Measurements from ENCODE around the gene MCM5. TPM values are rescaled to one million over a fixed set of nuclear protein-coding genes. Genes with fewer than 3 reads are reported as not detected.
A peak's percentile ranks its signal among the peaks of the same experiment; 100 is the strongest.

Gene MCM5
- polyA plus RNA-seq, 3 donors = 23.4 to 39.8 (median 25.5) TPM

GRCh38 chr22:35426801-35427140 lies 26.8 kb downstream of the MCM5 start:
- no peak overlapping the region for H3K4me3 Mint-ChIP-seq
- peaks cover 0 to 3% (median 0%) of the 10 kb centered on the region in 3 donors for H3K27me3 Mint-ChIP-seq (ENCODE audit: low read depth in 3 of 3)
- Histone ChIP-seq H4K20me1 (ENCODE audit: insufficient read depth, low read length) (no peaks in the 10 kb centered on the region), H3K4me1 (ENCODE audit: control insufficient read depth in 1 of 2, insufficient read depth in 2 of 2, low read length in 2 of 2) (no peaks in the 10 kb centered on the region), H3K27ac (ENCODE audit: low read depth in 1 of 2, low read length in 2 of 2) (no peak overlapping the region), H2AFZ (ENCODE audit: insufficient read depth, low read depth, low read length, poor library complexity, severe bottlenecking) (no peak overlapping the region), H3K27me3 (ENCODE audit: control insufficient read depth in 2 of 2, insufficient read depth in 2 of 2, low read length in 2 of 2) (no peaks in the 10 kb centered on the region), H3K79me2 (ENCODE audit: insufficient read depth, low read length) (no peaks in the 10 kb centered on the region), H3K4me3 (replicated peaks in 1 of 3; ENCODE audit: low read depth in 2 of 3, low read length in 3 of 3) (no peak overlapping the region), H3K9me3 (replicated peaks in 1 of 2; ENCODE audit: control insufficient read depth in 1 of 2, insufficient read depth in 1 of 2, low read length in 2 of 2) (no peaks in the 10 kb centered on the region), H3K9ac (ENCODE audit: insufficient read depth, low read length, poor library complexity, severe bottlenecking) (no peak overlapping the region), H3K4me2 (replicated peaks; ENCODE audit: extremely low read depth, low read length, poor library complexity, severe bottlenecking) (no peak overlapping the region), H3K36me3 (replicated peaks in 1 of 2; ENCODE audit: control insufficient read depth in 1 of 2, insufficient read depth in 2 of 2, low read length in 2 of 2) (peaks cover 57 to 65% of the 10 kb centered on the region in 2 donors)
- no peak for DNase-seq
- intact Hi-C loops (cut with micrococcal nuclease) = no loop called here
- TF ChIP-seq, protein P1, sequence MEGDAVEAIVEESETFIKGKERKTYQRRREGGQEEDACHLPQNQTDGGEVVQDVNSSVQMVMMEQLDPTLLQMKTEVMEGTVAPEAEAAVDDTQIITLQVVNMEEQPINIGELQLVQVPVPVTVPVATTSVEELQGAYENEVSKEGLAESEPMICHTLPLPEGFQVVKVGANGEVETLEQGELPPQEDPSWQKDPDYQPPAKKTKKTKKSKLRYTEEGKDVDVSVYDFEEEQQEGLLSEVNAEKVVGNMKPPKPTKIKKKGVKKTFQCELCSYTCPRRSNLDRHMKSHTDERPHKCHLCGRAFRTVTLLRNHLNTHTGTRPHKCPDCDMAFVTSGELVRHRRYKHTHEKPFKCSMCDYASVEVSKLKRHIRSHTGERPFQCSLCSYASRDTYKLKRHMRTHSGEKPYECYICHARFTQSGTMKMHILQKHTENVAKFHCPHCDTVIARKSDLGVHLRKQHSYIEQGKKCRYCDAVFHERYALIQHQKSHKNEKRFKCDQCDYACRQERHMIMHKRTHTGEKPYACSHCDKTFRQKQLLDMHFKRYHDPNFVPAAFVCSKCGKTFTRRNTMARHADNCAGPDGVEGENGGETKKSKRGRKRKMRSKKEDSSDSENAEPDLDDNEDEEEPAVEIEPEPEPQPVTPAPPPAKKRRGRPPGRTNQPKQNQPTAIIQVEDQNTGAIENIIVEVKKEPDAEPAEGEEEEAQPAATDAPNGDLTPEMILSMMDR (IDR thresholded peaks at IDR 0.05) = no peak
- H3K4me1 Mint-ChIP-seq = no peaks in the 10 kb centered on the region
- H3K27ac Mint-ChIP-seq = peak overlapping the region in 4 of 7 donors; percentile 54 to 77 (median 74)
- peaks cover 53 to 75% of the 10 kb centered on the region in 2 donors for H3K36me3 Mint-ChIP-seq
- 90% methylated on average over 2 of the region's 5 CpGs for WGBS (ENCODE audit: insufficient coverage)
- H3K9me3 Mint-ChIP-seq = peaks cover 0 to 5% (median 0%) of the 10 kb centered on the region in 7 donors

DNA sequence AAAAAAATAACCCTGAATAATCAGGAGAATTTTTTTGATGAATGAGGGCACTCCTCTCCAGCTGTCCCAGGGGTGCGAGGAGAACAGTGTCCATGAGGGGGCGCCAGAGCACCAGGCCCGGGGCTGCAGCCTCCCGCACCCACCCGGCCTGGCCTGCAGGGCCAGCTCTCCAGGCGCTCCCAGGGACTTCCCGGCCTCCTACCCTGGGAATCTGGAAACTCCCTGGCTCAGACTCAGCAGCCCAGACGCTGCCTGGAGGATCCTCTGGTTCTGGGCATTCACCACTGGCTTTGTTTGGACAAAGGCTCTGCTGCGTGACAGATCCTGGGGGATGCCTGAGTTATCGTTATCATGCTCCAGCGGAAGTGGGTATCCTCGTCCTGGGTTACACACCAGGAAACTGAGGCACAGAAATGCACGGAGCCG lies 31.0 kb downstream of the MCM5 start:
- Mint-ChIP-seq H3K27ac (peak overlapping the region in 1 of 7 donors; percentile 40), H3K9me3 (peaks cover 5 to 12% (median 9%) of the 10 kb centered on the region in 7 donors), H3K36me3 (peaks cover 41 to 70% of the 10 kb centered on the region in 2 donors), H3K4me1 (no peaks in the 10 kb centered on the region), H3K27me3 (ENCODE audit: low read depth in 3 of 3) (peaks cover 0 to 2% (median 0%) of the 10 kb centered on the region in 3 donors), H3K4me3 (no peak overlapping the region)
- 67% methylated on average over 14 of the region's 14 CpGs for WGBS (ENCODE audit: insufficient coverage)
- H3K27me3 ChIP-seq (ENCODE audit: control insufficient read depth in 2 of 2, insufficient read depth in 2 of 2, low read length in 2 of 2) = no peaks in the 10 kb centered on the region
- peaks cover 13 to 19% of the 10 kb centered on the region in 2 donors for H3K9me3 ChIP-seq (replicated peaks in 1 of 2; ENCODE audit: control insufficient read depth in 1 of 2, insufficient read depth in 1 of 2, low read length in 2 of 2)
- H3K4me3 ChIP-seq (replicated peaks in 1 of 3; ENCODE audit: low read depth in 2 of 3, low read length in 3 of 3) = no peak overlapping the region
- peak; percentile 48 to 76 (median 50) for DNase-seq
- H3K4me2 ChIP-seq (replicated peaks; ENCODE audit: extremely low read depth, low read length, poor library complexity, severe bottlenecking) = no peak overlapping the region
- no peaks in the 10 kb centered on the region for H4K20me1 ChIP-seq (ENCODE audit: insufficient read depth, low read length)
- no peak overlapping the region for H2AFZ ChIP-seq (ENCODE audit: insufficient read depth, low read depth, low read length, poor library complexity, severe bottlenecking)
- TF ChIP-seq, protein P1 (IDR thresholded peaks at IDR 0.05) = peak; percentile 89
- H3K9ac ChIP-seq (ENCODE audit: insufficient read depth, low read length, poor library complexity, severe bottlenecking) = no peak overlapping the region
- no peak overlapping the region for H3K27ac ChIP-seq (ENCODE audit: low read depth in 1 of 2, low read length in 2 of 2)
- intact Hi-C loops (cut with micrococcal nuclease) = loop anchor here (5.0 to 10.0 kb wide), 3 partner anchors 151 to 194 kb away; no protein-coding TSS in a partner anchor
- peaks cover 25 to 62% of the 10 kb centered on the region in 2 donors for H3K36me3 ChIP-seq (replicated peaks in 1 of 2; ENCODE audit: control insufficient read depth in 1 of 2, insufficient read depth in 2 of 2, low read length in 2 of 2)
- no peaks in the 10 kb centered on the region for H3K4me1 ChIP-seq (ENCODE audit: control insufficient read depth in 1 of 2, insufficient read depth in 2 of 2, low read length in 2 of 2)
- H3K79me2 ChIP-seq (ENCODE audit: insufficient read depth, low read length) = no peaks in the 10 kb centered on the region
